Mucosa of descending colon (tissue), 3 donors: Measurements from ENCODE around the gene PISD. TPM values are rescaled to one million over a fixed set of nuclear protein-coding genes. Genes with fewer than 3 reads are reported as not detected.

Experiments used
- ATAC-seq: fragments of 200-7000 bp; cut with Tn5 transposase; one replicate; pipeline ENCODE4 v1.9.1; 2020; ENCODE audit warnings: mild to moderate bottlenecking, moderate library complexity
- DNase-seq, 3 donors: peaks; one replicate each; pipeline ENCODE4 v3.0.0-alpha.2; 2020
- H3K36me3 ChIP-seq: fragments of 200-600 bp; one replicate; pipeline ENCODE4 v1.8.0; 2021; ENCODE audit warnings: low read depth, mild to moderate bottlenecking
- H3K4me1 ChIP-seq: fragments of 200-600 bp; one replicate; pipeline ENCODE4 v1.8.0; 2021; ENCODE audit warnings: low read depth, mild to moderate bottlenecking
- H3K4me3 ChIP-seq: fragments of 200-600 bp; one replicate; pipeline ENCODE4 v1.8.0; 2021; ENCODE audit warnings: mild to moderate bottlenecking
- H3K9me3 ChIP-seq: fragments of 200-600 bp; one replicate; pipeline ENCODE4 v1.8.0; 2021; ENCODE audit warnings: mild to moderate bottlenecking
- CTCF ChIP-seq: fragments of 200-600 bp; IDR thresholded peaks from one replicate; pipeline ENCODE4 v1.8.0; 2022; ENCODE audit warnings: antibody characterized with exemption, mild to moderate bottlenecking
- intact Hi-C, 2 donors: fragments of 100-400 bp; cut with DNase I in 1 of 2; cut with micrococcal nuclease in 1 of 2; formaldehyde crosslinking; loops; one replicate each; pipeline versions ENCODE4 v1.11.0 to v1.11.1; 2022; cut with DNase I, micrococcal nuclease
- microRNA-seq: library from miRNA; unstranded; fragments of <30 nt; microRNA quantifications from one replicate; pipeline ENCODE4, GENCODE V29; 2019
- total RNA-seq, 3 donors: library from RNA; stranded (reverse); fragmentation: NEBNext Ultra II Directional in 2 of 3; extraction: Animal tissue kit (Norgen Biotek cat#: 25700) in 2 of 3; gene quantifications; one replicate each; pipeline versions ENCODE4 v1.2.1 to v1.2.4, GENCODE V29; 2021 to 2023
- donor health status: DM: no; HTN: no; CAD: no; lungs with moderate emphysema.
- donor health status: DM: no; HTN: no; CAD: no.
- donor health status: DM: no; HTN: yes; CAD: no.

PISD gene
- total RNA-seq, 3 donors from 2014 or later, result 31.6 to 42.9 (median 38.0) TPM

GRCh38 chr22:31577711-31578110 lies 84.3 kb downstream of the PISD start:
- intact Hi-C loops, result no loop called here

GRCh38 chr22:31575190-31575589 lies 86.8 kb downstream of the PISD start:
- no peak for ATAC-seq
- no peak for TF ChIP-seq CTCF
- intact Hi-C loops, result no loop called here
- H3K4me1 ChIP-seq, result no peaks in the 10 kb centered on the region
- no peak overlapping the region for H3K4me3 ChIP-seq
- no peak for DNase-seq
- no peaks in the 10 kb centered on the region for H3K36me3 ChIP-seq
- no peaks in the 10 kb centered on the region for H3K9me3 ChIP-seq

More at GRCh38 chr22:31577711-31578110, 84.3 kb downstream of the PISD start:
- ATAC-seq, result no peak
- DNase-seq, result no peak
- no peaks in the 10 kb centered on the region for H3K4me1 ChIP-seq
- H3K36me3 ChIP-seq, result no peaks in the 10 kb centered on the region
- H3K9me3 ChIP-seq, result no peaks in the 10 kb centered on the region
- TF ChIP-seq CTCF, result no peak
- no peak overlapping the region for H3K4me3 ChIP-seq

GRCh38 chr22:31574055-31574670 lies 87.9 kb downstream of the PISD start:
- no peak for TF ChIP-seq CTCF
- Histone ChIP-seq H3K36me3 (no peaks in the 10 kb centered on the region), H3K4me1 (no peaks in the 10 kb centered on the region), H3K9me3 (no peaks in the 10 kb centered on the region), H3K4me3 (no peak overlapping the region)
- ATAC-seq, result no peak
- intact Hi-C loops, result no loop called here
- DNase-seq, result no peak

GRCh38 chr22:31572939-31573338 lies 89.1 kb downstream of the PISD start:
- TF ChIP-seq CTCF, result no peak
- ATAC-seq (no peak), DNase-seq (no peak)
- no peaks in the 10 kb centered on the region for H3K36me3 ChIP-seq
- H3K4me1 ChIP-seq, result no peaks in the 10 kb centered on the region
- intact Hi-C loops, result no loop called here
- H3K4me3 ChIP-seq, result no peak overlapping the region
- no peaks in the 10 kb centered on the region for H3K9me3 ChIP-seq

- intact Hi-C loops, result no loop called here
- Histone ChIP-seq H3K4me3 (no peak overlapping the region), H3K9me3 (no peaks in the 10 kb centered on the region), H3K36me3 (no peaks in the 10 kb centered on the region), H3K4me1 (no peaks in the 10 kb centered on the region)
- ATAC-seq (no peak), DNase-seq (no peak)
- TF ChIP-seq CTCF, result no peak
These were observed 92.9 kb downstream of the PISD start for GRCh38 chr22:31569126-31569525.

Small RNAs within 50 kb of the gene (microRNA-seq; reads per million reads assigned to microRNA genes)
- not detected for gene MIR7109

Other genes starting within 250 kb of the PISD start
- 10 to 100 TPM; 25.0 to 42.0 (median 33.9) TPM for gene EIF4ENIF1, start 172.4 kb downstream of the PISD start, total RNA-seq
- gene SFI1, start 165.7 kb downstream of the PISD start, total RNA-seq, result 10 to 100 TPM; 34.4 to 52.6 (median 49.5) TPM
- gene PRR14L, start 87.9 kb upstream of the PISD start, total RNA-seq, result 10 to 100 TPM; 61.7 to 64.6 (median 63.5) TPM
- 10 to 100 TPM; 48.7 to 53.1 (median 49.5) TPM for gene DEPDC5, start 91.8 kb upstream of the PISD start, total RNA-seq